ENCODE results near the gene THAP9.

DNA sequence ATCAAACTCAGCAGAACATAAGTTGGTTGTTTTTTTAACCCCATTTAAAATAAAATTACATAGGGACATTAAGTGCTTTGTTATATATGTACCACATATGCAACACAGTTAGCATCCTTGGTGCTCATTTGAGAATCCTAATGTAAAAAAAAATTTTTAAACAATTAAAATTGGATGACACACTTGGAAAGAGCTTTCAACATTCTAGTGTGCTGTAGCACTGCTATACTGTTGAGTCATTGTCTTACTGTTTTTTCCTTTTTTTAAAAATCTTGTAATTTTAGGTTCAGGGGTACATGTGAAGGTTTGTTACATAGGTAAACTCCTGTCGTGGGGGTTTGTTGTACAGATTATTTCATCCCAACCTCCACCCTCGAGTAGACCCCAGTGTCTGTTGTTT lies 12.8 kb downstream of the THAP9 start:
- TF ChIP-seq, protein P1, sequence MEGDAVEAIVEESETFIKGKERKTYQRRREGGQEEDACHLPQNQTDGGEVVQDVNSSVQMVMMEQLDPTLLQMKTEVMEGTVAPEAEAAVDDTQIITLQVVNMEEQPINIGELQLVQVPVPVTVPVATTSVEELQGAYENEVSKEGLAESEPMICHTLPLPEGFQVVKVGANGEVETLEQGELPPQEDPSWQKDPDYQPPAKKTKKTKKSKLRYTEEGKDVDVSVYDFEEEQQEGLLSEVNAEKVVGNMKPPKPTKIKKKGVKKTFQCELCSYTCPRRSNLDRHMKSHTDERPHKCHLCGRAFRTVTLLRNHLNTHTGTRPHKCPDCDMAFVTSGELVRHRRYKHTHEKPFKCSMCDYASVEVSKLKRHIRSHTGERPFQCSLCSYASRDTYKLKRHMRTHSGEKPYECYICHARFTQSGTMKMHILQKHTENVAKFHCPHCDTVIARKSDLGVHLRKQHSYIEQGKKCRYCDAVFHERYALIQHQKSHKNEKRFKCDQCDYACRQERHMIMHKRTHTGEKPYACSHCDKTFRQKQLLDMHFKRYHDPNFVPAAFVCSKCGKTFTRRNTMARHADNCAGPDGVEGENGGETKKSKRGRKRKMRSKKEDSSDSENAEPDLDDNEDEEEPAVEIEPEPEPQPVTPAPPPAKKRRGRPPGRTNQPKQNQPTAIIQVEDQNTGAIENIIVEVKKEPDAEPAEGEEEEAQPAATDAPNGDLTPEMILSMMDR (IDR thresholded peaks at IDR 0.05), result no peak
- TF ChIP-seq ZFX (IDR thresholded peaks at IDR 0.05; ENCODE audit: borderline replicate concordance), result no peak
